GM23338 (cell line): ENCODE data around the gene KCNJ11. TPM values are rescaled to one million over a fixed set of nuclear protein-coding genes. Genes with fewer than 3 reads are reported as not detected.

Experiments
- ATAC-seq: fragments of 200-7000 bp; cut with Tn5 transposase; 3 replicates; pipeline ENCODE4 v1.9.1; 2020
- DNase-seq: peaks from one replicate; pipeline ENCODE4 v3.0.0-alpha.2; 2015; ENCODE audit warnings: low spot score
- H2AFZ ChIP-seq: fragments of 200-600 bp; sonication (generic); 2 replicates; pipeline ENCODE4 v1.8.0; 2016; ENCODE audit warnings: antibody characterized with exemption, mild to moderate bottlenecking, moderate library complexity
- H3F3A ChIP-seq: fragments of 200-600 bp; sonication (generic); replicated peaks from 2 replicates; pipeline ENCODE4 v1.8.0; 2017; ENCODE audit warnings: antibody characterized with exemption, mixed run types, low read depth
- H3K27ac ChIP-seq: fragments of 200-600 bp; sonication (generic); 2 replicates; pipeline ENCODE4 v1.6.1; 2016; ENCODE audit warnings: low read depth
- H3K27me3 ChIP-seq: fragments of 200-600 bp; sonication (generic); 2 replicates; pipeline ENCODE4 v1.8.0; 2016; ENCODE audit warnings: mild to moderate bottlenecking, mixed run types, moderate library complexity; ENCODE audit not compliant: insufficient read depth
- H3K36me3 ChIP-seq: fragments of 200-600 bp; sonication (generic); 2 replicates; pipeline ENCODE4 v1.8.0; 2016; ENCODE audit warnings: mild to moderate bottlenecking; ENCODE audit not compliant: insufficient read depth
- H3K4me1 ChIP-seq: fragments of 200-600 bp; sonication (generic); 2 replicates; pipeline ENCODE4 v1.8.0; 2016; ENCODE audit warnings: mild to moderate bottlenecking, moderate library complexity; ENCODE audit not compliant: insufficient read depth
- H3K4me2 ChIP-seq: fragments of 200-600 bp; sonication (generic); 2 replicates; pipeline ENCODE4 v1.7.1; 2017; ENCODE audit warnings: mixed run types
- H3K4me3 ChIP-seq: fragments of 200-600 bp; sonication (generic); 2 replicates; pipeline ENCODE4 v1.6.1; 2016; ENCODE audit warnings: mixed run types
- H3K79me2 ChIP-seq: fragments of 200-600 bp; sonication (generic); replicated peaks from 2 replicates; pipeline ENCODE4 v1.8.0; 2017; ENCODE audit warnings: mild to moderate bottlenecking; ENCODE audit not compliant: insufficient read depth
- H3K9me2 ChIP-seq: fragments of 200-600 bp; sonication (generic); 2 replicates; pipeline ENCODE4 v1.8.0; 2017; ENCODE audit not compliant: insufficient read depth
- H4K20me1 ChIP-seq: fragments of 200-600 bp; sonication (generic); replicated peaks from 2 replicates; pipeline ENCODE4 v1.8.0; 2017; ENCODE audit warnings: mild to moderate bottlenecking; ENCODE audit not compliant: insufficient read depth
- H3K27ac Mint-ChIP-seq: 2 replicates; pipeline ENCODE4 v1.8.0; 2020; ENCODE audit warnings: inconsistent platforms, mild to moderate bottlenecking, moderate library complexity, mixed read lengths
- H3K27me3 Mint-ChIP-seq: 3 replicates; pipeline ENCODE4 v1.8.0; 2022; ENCODE audit warnings: low read depth, mild to moderate bottlenecking, moderate library complexity, mixed read lengths, inconsistent platforms; ENCODE audit not compliant: insufficient read depth, poor library complexity
- H3K36me3 Mint-ChIP-seq: 3 replicates; pipeline ENCODE4 v1.8.0; 2021; ENCODE audit warnings: low read depth, mild to moderate bottlenecking, inconsistent platforms, moderate library complexity, mixed read lengths
- H3K4me1 Mint-ChIP-seq: 3 replicates; pipeline ENCODE4 v1.8.0; 2020; ENCODE audit warnings: mild to moderate bottlenecking, inconsistent platforms, mixed read lengths
- H3K4me3 Mint-ChIP-seq: 3 replicates; pipeline ENCODE4 v1.8.0; 2021; ENCODE audit warnings: moderate library complexity, mild to moderate bottlenecking, inconsistent platforms, mixed read lengths
- H3K9me3 Mint-ChIP-seq: 3 replicates; pipeline ENCODE4 v1.8.0; 2020; ENCODE audit warnings: moderate library complexity, mild to moderate bottlenecking, inconsistent platforms, mixed read lengths
- CREB1 ChIP-seq: fragments of 250-450 bp; sonication (Bioruptor Pico); IDR thresholded peaks from 2 replicates; pipeline ENCODE4 v1.5.0; 2020; ENCODE audit warnings: low read depth, mild to moderate bottlenecking, moderate library complexity
- EZH2 ChIP-seq: fragments of 200-600 bp; sonication (generic); IDR thresholded peaks from one replicate; pipeline ENCODE4 v1.8.0; 2017; ENCODE audit warnings: antibody characterized with exemption, mild to moderate bottlenecking, low read depth; ENCODE audit not compliant: unreplicated experiment
- EZH2phosphoT487 ChIP-seq: fragments of 200-600 bp; sonication (generic); IDR thresholded peaks from one replicate; pipeline ENCODE4 v1.8.1; 2018; ENCODE audit warnings: antibody characterized with exemption; ENCODE audit not compliant: unreplicated experiment
- POLR2AphosphoS5 ChIP-seq: IDR thresholded peaks from 2 replicates; pipeline ENCODE4 v1.6.1; 2016; ENCODE audit warnings: antibody characterized with exemption, low read depth
- STAT1 ChIP-seq: IDR thresholded peaks from one replicate; pipeline ENCODE4 v1.6.1; 2016; ENCODE audit warnings: antibody characterized with exemption; ENCODE audit not compliant: unreplicated experiment
- polyA plus RNA-seq: library from polyadenylated mRNA; unstranded; fragments of >200 nt; fragmentation: Nextera tagmentation; extraction: Ambion mirVana; gene quantifications from 2 replicates; pipeline ENCODE4 v1.2.1, GENCODE V29; 2016
- total RNA-seq: library from RNA; depleted of rRNA; stranded (reverse); fragments of >200 nt; shearing (Covaris generic); gene quantifications from 2 replicates; pipeline ENCODE4 v1.2.3, GENCODE V29; 2014
- TF ChIP-seq, protein P1 (sequence below): IDR thresholded peaks from one replicate; pipeline ENCODE4 v1.6.1; 2018; ENCODE audit warnings: antibody characterized with exemption; ENCODE audit not compliant: unreplicated experiment
- TF ChIP-seq, protein P2 (sequence below): IDR thresholded peaks from 2 replicates; pipeline ENCODE4 v1.6.1; 2016; ENCODE audit warnings: antibody characterized with exemption

The KCNJ11 gene
- total and polyA plus RNA-seq, 2 experiments from 2014 or later, result 0.89 to 7.9 TPM

DNA sequence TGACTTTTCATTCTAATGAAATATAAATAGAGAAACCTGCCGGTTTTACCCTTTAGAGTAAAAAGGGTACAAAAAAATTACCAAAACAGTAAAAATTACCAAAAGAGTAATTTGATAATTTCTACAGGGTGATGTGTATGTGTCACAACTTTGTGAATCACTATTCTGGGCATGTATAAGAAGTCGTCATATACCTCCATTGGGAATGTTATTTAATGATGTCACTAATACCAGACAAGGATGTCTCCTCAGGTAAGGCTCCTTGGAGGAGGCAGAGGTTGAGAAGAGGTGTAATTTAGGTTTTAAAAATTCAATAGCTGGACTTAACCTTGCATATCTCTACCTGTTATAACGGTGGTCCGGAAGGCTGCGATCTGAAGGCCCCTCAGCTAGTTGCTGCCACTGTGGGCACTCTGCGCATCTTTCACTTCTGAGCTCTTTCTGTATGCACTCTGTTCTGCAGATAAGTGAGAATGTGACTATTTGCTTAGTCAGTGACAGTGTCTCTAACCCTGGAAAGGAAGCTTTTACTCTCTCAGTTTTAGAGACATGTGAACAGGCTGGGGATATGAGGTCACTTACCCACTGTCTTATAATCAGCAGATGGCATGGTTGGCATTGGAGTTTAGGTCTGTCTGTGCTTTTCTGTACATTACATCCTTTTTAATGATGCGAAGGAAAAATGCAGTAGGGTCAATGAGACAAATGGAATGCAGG lies 37.8 kb downstream of the KCNJ11 start (continued):
- TF ChIP-seq, protein P1, sequence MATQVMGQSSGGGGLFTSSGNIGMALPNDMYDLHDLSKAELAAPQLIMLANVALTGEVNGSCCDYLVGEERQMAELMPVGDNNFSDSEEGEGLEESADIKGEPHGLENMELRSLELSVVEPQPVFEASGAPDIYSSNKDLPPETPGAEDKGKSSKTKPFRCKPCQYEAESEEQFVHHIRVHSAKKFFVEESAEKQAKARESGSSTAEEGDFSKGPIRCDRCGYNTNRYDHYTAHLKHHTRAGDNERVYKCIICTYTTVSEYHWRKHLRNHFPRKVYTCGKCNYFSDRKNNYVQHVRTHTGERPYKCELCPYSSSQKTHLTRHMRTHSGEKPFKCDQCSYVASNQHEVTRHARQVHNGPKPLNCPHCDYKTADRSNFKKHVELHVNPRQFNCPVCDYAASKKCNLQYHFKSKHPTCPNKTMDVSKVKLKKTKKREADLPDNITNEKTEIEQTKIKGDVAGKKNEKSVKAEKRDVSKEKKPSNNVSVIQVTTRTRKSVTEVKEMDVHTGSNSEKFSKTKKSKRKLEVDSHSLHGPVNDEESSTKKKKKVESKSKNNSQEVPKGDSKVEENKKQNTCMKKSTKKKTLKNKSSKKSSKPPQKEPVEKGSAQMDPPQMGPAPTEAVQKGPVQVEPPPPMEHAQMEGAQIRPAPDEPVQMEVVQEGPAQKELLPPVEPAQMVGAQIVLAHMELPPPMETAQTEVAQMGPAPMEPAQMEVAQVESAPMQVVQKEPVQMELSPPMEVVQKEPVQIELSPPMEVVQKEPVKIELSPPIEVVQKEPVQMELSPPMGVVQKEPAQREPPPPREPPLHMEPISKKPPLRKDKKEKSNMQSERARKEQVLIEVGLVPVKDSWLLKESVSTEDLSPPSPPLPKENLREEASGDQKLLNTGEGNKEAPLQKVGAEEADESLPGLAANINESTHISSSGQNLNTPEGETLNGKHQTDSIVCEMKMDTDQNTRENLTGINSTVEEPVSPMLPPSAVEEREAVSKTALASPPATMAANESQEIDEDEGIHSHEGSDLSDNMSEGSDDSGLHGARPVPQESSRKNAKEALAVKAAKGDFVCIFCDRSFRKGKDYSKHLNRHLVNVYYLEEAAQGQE, result no peak
- TF ChIP-seq EZH2phosphoT487 (no peak), CREB1 (no peak)
- TF ChIP-seq, protein P2, sequence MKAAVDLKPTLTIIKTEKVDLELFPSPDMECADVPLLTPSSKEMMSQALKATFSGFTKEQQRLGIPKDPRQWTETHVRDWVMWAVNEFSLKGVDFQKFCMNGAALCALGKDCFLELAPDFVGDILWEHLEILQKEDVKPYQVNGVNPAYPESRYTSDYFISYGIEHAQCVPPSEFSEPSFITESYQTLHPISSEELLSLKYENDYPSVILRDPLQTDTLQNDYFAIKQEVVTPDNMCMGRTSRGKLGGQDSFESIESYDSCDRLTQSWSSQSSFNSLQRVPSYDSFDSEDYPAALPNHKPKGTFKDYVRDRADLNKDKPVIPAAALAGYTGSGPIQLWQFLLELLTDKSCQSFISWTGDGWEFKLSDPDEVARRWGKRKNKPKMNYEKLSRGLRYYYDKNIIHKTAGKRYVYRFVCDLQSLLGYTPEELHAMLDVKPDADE, result no peak

DNA sequence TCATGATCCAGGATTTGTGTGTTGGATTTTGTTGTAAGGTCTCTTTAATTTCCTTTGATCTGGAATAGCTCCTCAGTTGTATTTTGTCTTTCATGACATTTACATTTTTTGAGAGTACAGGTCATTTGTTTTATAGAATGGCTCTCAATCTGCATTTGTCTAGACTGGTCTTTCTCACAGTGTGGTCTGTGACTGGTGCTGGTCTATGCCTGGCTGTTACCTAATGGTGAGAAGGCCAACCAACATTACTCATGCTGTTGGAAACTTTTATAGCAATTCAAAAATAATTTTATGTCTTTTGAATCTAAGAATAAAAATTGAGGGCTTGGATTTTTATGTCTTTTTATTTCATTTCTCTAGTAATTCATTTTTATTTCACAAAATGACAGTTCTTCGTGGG lies 40.8 kb downstream of the KCNJ11 start:
- Histone ChIP-seq H2AFZ (no peak overlapping the region), H3K36me3 (no peaks in the 10 kb centered on the region), H3K79me2 (no peaks in the 10 kb centered on the region), H3F3A (0 out of 2 replicates have a peak, but pooled peaks cover 2% of the 10 kb centered on the region), H3K27ac (no peak overlapping the region), H4K20me1 (0 out of 2 replicates have a peak, but pooled peaks cover 6% of the 10 kb centered on the region), H3K9me2 (no peaks in the 10 kb centered on the region), H3K4me3 (no peak overlapping the region), H3K4me2 (no peak overlapping the region), H3K27me3 (peaks cover 51% of the 10 kb centered on the region), H3K4me1 (peaks cover 15% of the 10 kb centered on the region)
- ATAC-seq, result no peak
- H3K9me3 Mint-ChIP-seq, result no peaks in the 10 kb centered on the region; the same call in 2 of the 3 replicates
- TF ChIP-seq POLR2AphosphoS5 (no peak), STAT1 (no peak), EZH2 (no peak)
- TF ChIP-seq, protein P2, result no peak
- H3K4me3 Mint-ChIP-seq, result no peak overlapping the region
- H3K27ac Mint-ChIP-seq, result no peak overlapping the region
- DNase-seq, result no peak
- peaks cover 35% of the 10 kb centered on the region for H3K27me3 Mint-ChIP-seq
- H3K4me1 Mint-ChIP-seq, result peaks cover 19% of the 10 kb centered on the region
- H3K36me3 Mint-ChIP-seq, result no peaks in the 10 kb centered on the region
